ENCODE results near the gene PLOD3.

The PLOD3 gene

GRCh38 chr7:101164071-101164840 is 53.1 kb downstream of the PLOD3 start:
- DNase-seq = no peak

- no peak for DNase-seq
These were observed 53.9 kb downstream of the PLOD3 start for GRCh38 chr7:101163279-101164070.

- no peak for DNase-seq
These were observed 54.7 kb downstream of the PLOD3 start for GRCh38 chr7:101162551-101163278.

GRCh38 chr7:101161692-101162471 is 55.5 kb downstream of the PLOD3 start:
- no peak for DNase-seq

- DNase-seq = no peak
These were observed 56.5 kb downstream of the PLOD3 start for GRCh38 chr7:101160910-101161309.

- DNase-seq = no peak
These were observed 57.4 kb downstream of the PLOD3 start for GRCh38 chr7:101159696-101160674.

- DNase-seq = no peak
These were observed 60.4 kb downstream of the PLOD3 start for GRCh38 chr7:101156866-101157589.

- DNase-seq = no peak
These were observed 61.1 kb downstream of the PLOD3 start for GRCh38 chr7:101156277-101156676.

Measured in NCI-H1694 (cell line).